Neural cell (in vitro differentiated cells): Measurements from ENCODE around the gene IL1RAPL2.

Experiments used
- EP300 ChIP-seq: fragments of 450-650 bp; conservative IDR thresholded peaks from 2 replicates; pipeline ENCODE4 v1.6.1; 2014; ENCODE audit warnings: antibody characterized with exemption, mild to moderate bottlenecking, moderate library complexity; ENCODE audit not compliant: poor library complexity, severe bottlenecking
- EZH2 ChIP-seq: fragments of 200-600, 300-800 bp; shearing (Covaris generic), sonication (generic); IDR thresholded peaks from 2 replicates; pipeline ENCODE4 v1.6.1; 2014; ENCODE audit warnings: antibody characterized with exemption, low read length, borderline replicate concordance, mild to moderate bottlenecking; ENCODE audit not compliant: insufficient read depth, poor library complexity, severe bottlenecking
- POLR2AphosphoS5 ChIP-seq: IDR thresholded peaks from 2 replicates; pipeline ENCODE4 v1.6.1; 2012
- RAD21 ChIP-seq: fragments of 450-650 bp; conservative IDR thresholded peaks from 2 replicates; pipeline ENCODE4 v1.6.1; 2014; ENCODE audit warnings: antibody characterized with exemption, mild to moderate bottlenecking, moderate library complexity
- REST ChIP-seq: IDR thresholded peaks from 2 replicates; pipeline ENCODE4 v1.6.1; 2012; ENCODE audit warnings: borderline replicate concordance
- SMC3 ChIP-seq: fragments of 450-650 bp; conservative IDR thresholded peaks from 2 replicates; pipeline ENCODE4 v1.6.1; 2014; ENCODE audit warnings: antibody characterized with exemption, mild to moderate bottlenecking, moderate library complexity; ENCODE audit not compliant: poor library complexity
- TAF1 ChIP-seq: IDR thresholded peaks from 2 replicates; pipeline ENCODE4 v1.6.1; 2012; ENCODE audit warnings: low read depth
- TF ChIP-seq, protein P1 (sequence below): fragments of 450-650 bp; IDR thresholded peaks from 2 replicates; pipeline ENCODE4 v1.5.1; 2014; ENCODE audit warnings: antibody characterized with exemption, mild to moderate bottlenecking, moderate library complexity; ENCODE audit not compliant: poor library complexity, severe bottlenecking

DNA sequence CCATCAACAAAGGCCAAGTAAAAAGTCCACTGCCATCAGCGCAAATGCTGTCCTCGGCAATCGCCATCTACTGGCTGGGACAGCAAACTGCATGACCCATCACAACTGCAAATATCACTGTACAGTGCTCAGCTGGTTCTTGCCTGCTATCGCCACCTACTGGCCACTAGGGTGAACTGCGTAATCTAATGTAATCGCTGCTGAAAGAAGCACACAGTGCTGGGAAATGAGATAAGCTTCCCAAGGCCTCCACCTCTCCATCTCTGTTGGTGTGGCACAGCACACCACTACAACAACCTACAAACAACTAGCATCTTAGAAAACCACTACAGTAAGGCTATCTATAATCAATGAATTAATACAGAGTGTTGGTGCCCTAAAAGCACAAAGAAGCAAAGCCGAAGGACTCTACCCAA is 356.2 kb downstream of the IL1RAPL2 start:
- TF ChIP-seq, protein P1, sequence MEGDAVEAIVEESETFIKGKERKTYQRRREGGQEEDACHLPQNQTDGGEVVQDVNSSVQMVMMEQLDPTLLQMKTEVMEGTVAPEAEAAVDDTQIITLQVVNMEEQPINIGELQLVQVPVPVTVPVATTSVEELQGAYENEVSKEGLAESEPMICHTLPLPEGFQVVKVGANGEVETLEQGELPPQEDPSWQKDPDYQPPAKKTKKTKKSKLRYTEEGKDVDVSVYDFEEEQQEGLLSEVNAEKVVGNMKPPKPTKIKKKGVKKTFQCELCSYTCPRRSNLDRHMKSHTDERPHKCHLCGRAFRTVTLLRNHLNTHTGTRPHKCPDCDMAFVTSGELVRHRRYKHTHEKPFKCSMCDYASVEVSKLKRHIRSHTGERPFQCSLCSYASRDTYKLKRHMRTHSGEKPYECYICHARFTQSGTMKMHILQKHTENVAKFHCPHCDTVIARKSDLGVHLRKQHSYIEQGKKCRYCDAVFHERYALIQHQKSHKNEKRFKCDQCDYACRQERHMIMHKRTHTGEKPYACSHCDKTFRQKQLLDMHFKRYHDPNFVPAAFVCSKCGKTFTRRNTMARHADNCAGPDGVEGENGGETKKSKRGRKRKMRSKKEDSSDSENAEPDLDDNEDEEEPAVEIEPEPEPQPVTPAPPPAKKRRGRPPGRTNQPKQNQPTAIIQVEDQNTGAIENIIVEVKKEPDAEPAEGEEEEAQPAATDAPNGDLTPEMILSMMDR, result peak; percentile 64
- no peak for TF ChIP-seq POLR2AphosphoS5
- TF ChIP-seq REST, result no peak
- no peak for TF ChIP-seq EP300
- no peak for TF ChIP-seq TAF1
- TF ChIP-seq RAD21, result peak; percentile 57
- TF ChIP-seq EZH2, result no peak
- TF ChIP-seq SMC3, result peak; percentile 67
